IMR-90 (cell line): ENCODE results near the gene ASRGL1. TPM values are rescaled to one million over a fixed set of nuclear protein-coding genes. Genes with fewer than 3 reads are reported as not detected.

Source experiments
- ATAC-seq: fragments of 200-7000 bp; cut with Tn5 transposase; 2 replicates; pipeline ENCODE4 v1.9.1; 2020; ENCODE audit warnings: low read depth, mild to moderate bottlenecking, moderate library complexity
- BruUV-seq: library from RNA; stranded (reverse); fragments of 400-500 nt; replicated peaks from 2 replicates; lab custom pipeline; 2021; lab: Mats Ljungman, UMichigan
- CTCF ChIA-PET: fragments of 300-600 bp; formaldehyde crosslinking; extraction: SDS; loops from one replicate; lab custom pipeline; 2021; ENCODE audit warnings: antibody characterized with exemption; lab: Yijun Ruan, JAX
- POLR2A ChIA-PET: fragments of 300-600 bp; sonication (Branson Sonifier 250); formaldehyde crosslinking; loops from one replicate; lab custom pipeline; 2022; ENCODE audit warnings: antibody characterized with exemption; ENCODE audit not compliant: unreplicated experiment; lab: Charles Lee
- DNase-seq: peaks from one replicate; pipeline ENCODE4 v3.0.0; 2013
- H2AFZ ChIP-seq: replicated peaks from 2 replicates; pipeline ENCODE3; 2013; ENCODE audit warnings: low read length, mild to moderate bottlenecking; ENCODE audit not compliant: poor library complexity
- H2AK5ac ChIP-seq: 2 replicates; pipeline ENCODE4 v1.6.1; 2013; ENCODE audit warnings: low read depth, low read length, inconsistent platforms
- H2AK9ac ChIP-seq: replicated peaks from 2 replicates; pipeline ENCODE3; 2013; ENCODE audit warnings: mild to moderate bottlenecking, low read depth, low read length, moderate library complexity; ENCODE audit not compliant: poor library complexity
- H2BK120ac ChIP-seq: 2 replicates; pipeline ENCODE4 v1.6.1; 2013; ENCODE audit warnings: low read depth, low read length, inconsistent platforms
- H2BK15ac ChIP-seq: 3 replicates; pipeline ENCODE4 v1.6.1; 2013; ENCODE audit warnings: low read depth, low read length, inconsistent platforms
- H2BK20ac ChIP-seq: 2 replicates; pipeline ENCODE4 v1.6.1; 2013; ENCODE audit warnings: low read depth, mild to moderate bottlenecking, inconsistent platforms, low read length, moderate library complexity
- H2BK5ac ChIP-seq: 2 replicates; pipeline ENCODE4 v1.6.1; 2013; ENCODE audit warnings: mild to moderate bottlenecking, low read depth, low read length, inconsistent platforms; ENCODE audit not compliant: poor library complexity, severe bottlenecking
- H3K14ac ChIP-seq: replicated peaks from 2 replicates; pipeline ENCODE4 v1.6.1; 2013; ENCODE audit warnings: low read depth, low read length, inconsistent platforms
- H3K18ac ChIP-seq: 2 replicates; pipeline ENCODE4 v1.6.1; 2013; ENCODE audit warnings: low read depth, low read length, control low read depth
- H3K23ac ChIP-seq: 2 replicates; pipeline ENCODE4 v1.6.1; 2013; ENCODE audit warnings: low read depth, low read length, inconsistent platforms
- H3K27ac ChIP-seq: 2 replicates; pipeline ENCODE4 v1.5.1; 2013; ENCODE audit warnings: mild to moderate bottlenecking, control low read depth, low read length; ENCODE audit not compliant: insufficient read depth
- H3K27me3 ChIP-seq: 2 replicates; pipeline ENCODE4 v1.6.1; 2013; ENCODE audit warnings: low read length; ENCODE audit not compliant: control insufficient read depth, insufficient read depth
- H3K36me3 ChIP-seq: 2 replicates; pipeline ENCODE4 v1.6.1; 2013; ENCODE audit warnings: low read length, mixed read lengths; ENCODE audit not compliant: control insufficient read depth, insufficient read depth
- H3K4ac ChIP-seq: 2 replicates; pipeline ENCODE4 v1.6.1; 2013; ENCODE audit warnings: low read depth, low read length, inconsistent platforms
- H3K4me1 ChIP-seq: 2 replicates; pipeline ENCODE4 v1.6.1; 2013; ENCODE audit warnings: low read length, mixed read lengths; ENCODE audit not compliant: control insufficient read depth, insufficient read depth
- H3K4me2 ChIP-seq: 2 replicates; pipeline ENCODE4 v1.6.1; 2013; ENCODE audit warnings: low read depth, mild to moderate bottlenecking, control low read depth, low read length, moderate library complexity
- H3K4me3 ChIP-seq: 2 replicates; pipeline ENCODE4 v1.5.1; 2013; ENCODE audit warnings: low read depth, mild to moderate bottlenecking, control low read depth, low read length, moderate library complexity; ENCODE audit not compliant: insufficient read depth
- H3K56ac ChIP-seq: 2 replicates; pipeline ENCODE4 v1.6.1; 2013; ENCODE audit warnings: low read length, inconsistent platforms; ENCODE audit not compliant: insufficient read depth; ENCODE audit errors: extremely low read depth
- H3K79me1 ChIP-seq, 2 experiments: 2 replicates each; pipeline ENCODE4 v1.6.1; 2013; ENCODE audit warnings: low read length in 2 of 2, inconsistent platforms in 1 of 2, low read depth in 1 of 2
- H3K9ac ChIP-seq: 2 replicates; pipeline ENCODE4 v1.6.1; 2013; ENCODE audit warnings: low read depth, low read length, control low read depth
- H3K9me1 ChIP-seq: 2 replicates; pipeline ENCODE4 v1.6.1; 2013; ENCODE audit warnings: low read length, inconsistent platforms; ENCODE audit not compliant: insufficient read depth
- H3K9me3 ChIP-seq: 2 replicates; pipeline ENCODE4 v1.6.1; 2013; ENCODE audit warnings: low read length; ENCODE audit not compliant: control insufficient read depth, insufficient read depth
- H4K20me1 ChIP-seq: 2 replicates; pipeline ENCODE4 v1.6.1; 2013; ENCODE audit warnings: low read length, inconsistent platforms; ENCODE audit not compliant: insufficient read depth
- H4K5ac ChIP-seq: 2 replicates; pipeline ENCODE4 v1.6.1; 2013; ENCODE audit warnings: mild to moderate bottlenecking, low read depth, low read length, control low read depth
- H4K8ac ChIP-seq, 2 experiments: 2 replicates each; pipeline ENCODE4 v1.6.1; 2013; ENCODE audit warnings: low read depth in 2 of 2, low read length in 2 of 2, control low read depth in 1 of 2, inconsistent platforms in 1 of 2
- H4K91ac ChIP-seq: 2 replicates; pipeline ENCODE4 v1.6.1; 2013; ENCODE audit warnings: low read depth, low read length, inconsistent platforms; ENCODE audit not compliant: insufficient read depth
- BHLHE40 ChIP-seq: fragments of 150-350 bp; IDR thresholded peaks from 2 replicates; pipeline ENCODE4 v1.6.1; 2016; ENCODE audit warnings: mild to moderate bottlenecking, low read depth, low read length
- CEBPB ChIP-seq: IDR thresholded peaks from 2 replicates; pipeline ENCODE4 v1.6.1; 2012; ENCODE audit warnings: low read depth, low read length, improper control_type of control experiment
- CHD1 ChIP-seq: IDR thresholded peaks from 2 replicates; pipeline ENCODE4 v1.6.1; 2012; ENCODE audit warnings: low read depth, low read length, improper control_type of control experiment
- FOS ChIP-seq: fragments of 150-350 bp; IDR thresholded peaks from 2 replicates; pipeline ENCODE4 v1.6.1; 2016; ENCODE audit warnings: low read depth, low read length
- MAFK ChIP-seq: IDR thresholded peaks from 2 replicates; pipeline ENCODE4 v1.6.1; 2012; ENCODE audit warnings: low read depth, low read length, improper control_type of control experiment
- MAZ ChIP-seq: IDR thresholded peaks from 2 replicates; pipeline ENCODE4 v1.6.1; 2012; ENCODE audit warnings: low read depth, mild to moderate bottlenecking, low read length, improper control_type of control experiment, moderate library complexity, borderline replicate concordance
- MXI1 ChIP-seq: IDR thresholded peaks from 2 replicates; pipeline ENCODE4 v1.6.1; 2012; ENCODE audit warnings: low read depth, mild to moderate bottlenecking, low read length, moderate library complexity, borderline replicate concordance
- NFE2L2 ChIP-seq: fragments of 150-350 bp; IDR thresholded peaks from 2 replicates; pipeline ENCODE4 v1.6.1; 2016; ENCODE audit warnings: low read depth, mild to moderate bottlenecking, low read length
- POLR2A ChIP-seq: IDR thresholded peaks from 2 replicates; pipeline ENCODE4 v1.6.1; 2012; ENCODE audit warnings: mild to moderate bottlenecking, low read depth, low read length
- RAD21 ChIP-seq: IDR thresholded peaks from 2 replicates; pipeline ENCODE4 v1.6.1; 2012; ENCODE audit warnings: low read length, improper control_type of control experiment
- RFX5 ChIP-seq: IDR thresholded peaks from 2 replicates; pipeline ENCODE4 v1.8.0; 2012; ENCODE audit warnings: low read depth, mild to moderate bottlenecking, low read length, moderate library complexity
- WGBS, 2 experiments: methylation state at CpG; one replicate each; pipeline versions ENCODE4 v1.1.5 to v1.1.7; 2013; ENCODE audit warnings: missing lambda C conversion rate in 2 of 2; ENCODE audit not compliant: insufficient read length in 1 of 2; ENCODE audit errors: extremely low coverage in 2 of 2; 5-methylcytosine and 5-hydroxymethylcytosine counted together
- dilution Hi-C: fragments of 300-500 bp; cut with HindIII; formaldehyde crosslinking; loops from one replicate; pipeline ENCODE4 v1.14.3; 2018; ENCODE audit warnings: low sequenced_read_pairs; ENCODE audit not compliant: unreplicated experiment
- in situ Hi-C: fragments of 300-500 bp; cut with MboI; formaldehyde crosslinking; loops from 3 replicates; pipeline ENCODE4 v1.14.3; 2019; ENCODE audit warnings: low sequenced_read_pairs, inconsistent platforms, mixed read lengths
- intact Hi-C: fragments of 100-400 bp; cut with micrococcal nuclease; formaldehyde crosslinking; loops from 2 replicates; pipeline ENCODE4 v1.10.0; 2022
- polyA plus RNA-seq, 3 experiments: library from polyadenylated mRNA; depleted of rRNA; stranded (reverse); fragments of >200 nt; gene quantifications; 2 replicates each; pipeline ENCODE4 v1.2.3, GENCODE V29; 2012; ENCODE audit warnings: low replicate concordance in 1 of 3
- total RNA-seq: library from RNA; depleted of rRNA; stranded (reverse); fragments of >200 nt; gene quantifications from 2 replicates; pipeline ENCODE4 v1.2.3, GENCODE V29; 2012
- TF ChIP-seq, protein P1 (sequence below): fragments of 150-350 bp; IDR thresholded peaks from 2 replicates; pipeline ENCODE4 v1.6.1; 2016; ENCODE audit warnings: low read depth, mild to moderate bottlenecking, low read length, moderate library complexity, borderline replicate concordance
- TF ChIP-seq, protein P2 (sequence below): conservative IDR thresholded peaks from 2 replicates; pipeline ENCODE4 v1.5.1; 2012; ENCODE audit warnings: mild to moderate bottlenecking, low read depth, low read length, improper control_type of control experiment

ASRGL1 gene
- total and polyA plus RNA-seq, 2 of the 4 experiments (the other 2 are of a cell fraction) = 0.72 TPM; not detected in 1

DNA sequence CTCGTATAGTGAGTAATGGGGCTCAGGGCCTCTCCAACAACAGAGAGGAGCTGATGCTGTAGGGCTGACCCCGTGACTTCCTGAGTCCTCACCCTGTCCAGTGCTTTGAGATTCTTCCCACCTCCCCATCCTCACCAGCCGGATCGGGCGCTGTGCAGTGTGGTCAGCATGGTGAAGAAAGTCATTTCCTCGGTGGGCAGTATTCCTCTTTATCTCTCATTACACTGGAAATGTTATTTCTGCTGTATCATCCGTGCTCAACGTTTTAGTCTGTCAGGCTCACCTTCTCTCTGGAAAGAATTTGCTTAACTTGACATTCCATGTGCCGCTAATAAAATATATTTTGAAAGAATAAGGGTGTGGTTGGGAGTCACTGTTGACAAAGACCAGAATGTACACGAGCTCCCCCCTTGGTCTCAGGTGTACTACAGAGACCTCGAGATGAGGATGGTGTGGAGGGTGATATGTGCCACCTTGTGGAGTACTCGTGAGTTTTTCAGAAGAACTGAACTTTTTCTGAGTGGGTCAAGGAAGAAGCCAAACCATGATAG, 55.9 kb downstream of the ASRGL1 start:
- Histone ChIP-seq H3K56ac (no peak overlapping the region), H3K18ac (no peak overlapping the region), H3K4me1 (peaks cover 10% of the 10 kb centered on the region; the same call in 1 of the 2 replicates), H2AFZ (no peak overlapping the region), H3K9me1 (no peaks in the 10 kb centered on the region), H3K4me3 (no peak overlapping the region), H3K9ac (no peak overlapping the region), H3K36me3 (no peaks in the 10 kb centered on the region), H2BK5ac (no peak overlapping the region), H2BK120ac (no peak overlapping the region), H3K27ac (no peak overlapping the region), H2AK5ac (no peak overlapping the region; the same call in 1 of the 2 replicates), H2BK15ac (no peak overlapping the region), H3K79me1 (no peaks in the 10 kb centered on the region; a peak in 1 of 4 replicates), H4K5ac (no peak overlapping the region), H4K8ac (no peak overlapping the region), H2BK20ac (no peak overlapping the region), H4K20me1 (no peaks in the 10 kb centered on the region), H2AK9ac (no peak overlapping the region), H3K27me3 (peaks cover 10% of the 10 kb centered on the region), H3K23ac (no peak overlapping the region), H3K14ac (no peak overlapping the region), H4K91ac (no peak overlapping the region), H3K4ac (no peak overlapping the region), H3K9me3 (no peaks in the 10 kb centered on the region), H3K4me2 (no peak overlapping the region)
- ChIA-PET CTCF (interaction anchor here (1.1 to 1.4 kb wide), 3 partner anchors 32 to 167 kb away, joined by 3 to 5 read pairs (median 4); no protein-coding TSS in a partner anchor), POLR2A (no interaction called here)
- intact Hi-C loops = no loop called here
- BruUV-seq = no TSS peak
- WGBS, 2 experiments = 80% methylated on average over 1 of the region's 12 CpGs; no CpG with 5 or more reads in 1 of the 2 experiments
- DNase-seq = no peak
- TF ChIP-seq NFE2L2 (no peak), MXI1 (no peak), CEBPB (no peak), MAFK (no peak), POLR2A (no peak), RAD21 (no peak), BHLHE40 (no peak), FOS (no peak), MAZ (no peak), RFX5 (no peak), CHD1 (no peak)
- TF ChIP-seq, protein P1, sequence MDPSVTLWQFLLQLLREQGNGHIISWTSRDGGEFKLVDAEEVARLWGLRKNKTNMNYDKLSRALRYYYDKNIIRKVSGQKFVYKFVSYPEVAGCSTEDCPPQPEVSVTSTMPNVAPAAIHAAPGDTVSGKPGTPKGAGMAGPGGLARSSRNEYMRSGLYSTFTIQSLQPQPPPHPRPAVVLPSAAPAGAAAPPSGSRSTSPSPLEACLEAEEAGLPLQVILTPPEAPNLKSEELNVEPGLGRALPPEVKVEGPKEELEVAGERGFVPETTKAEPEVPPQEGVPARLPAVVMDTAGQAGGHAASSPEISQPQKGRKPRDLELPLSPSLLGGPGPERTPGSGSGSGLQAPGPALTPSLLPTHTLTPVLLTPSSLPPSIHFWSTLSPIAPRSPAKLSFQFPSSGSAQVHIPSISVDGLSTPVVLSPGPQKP = no peak
- TF ChIP-seq, protein P2, sequence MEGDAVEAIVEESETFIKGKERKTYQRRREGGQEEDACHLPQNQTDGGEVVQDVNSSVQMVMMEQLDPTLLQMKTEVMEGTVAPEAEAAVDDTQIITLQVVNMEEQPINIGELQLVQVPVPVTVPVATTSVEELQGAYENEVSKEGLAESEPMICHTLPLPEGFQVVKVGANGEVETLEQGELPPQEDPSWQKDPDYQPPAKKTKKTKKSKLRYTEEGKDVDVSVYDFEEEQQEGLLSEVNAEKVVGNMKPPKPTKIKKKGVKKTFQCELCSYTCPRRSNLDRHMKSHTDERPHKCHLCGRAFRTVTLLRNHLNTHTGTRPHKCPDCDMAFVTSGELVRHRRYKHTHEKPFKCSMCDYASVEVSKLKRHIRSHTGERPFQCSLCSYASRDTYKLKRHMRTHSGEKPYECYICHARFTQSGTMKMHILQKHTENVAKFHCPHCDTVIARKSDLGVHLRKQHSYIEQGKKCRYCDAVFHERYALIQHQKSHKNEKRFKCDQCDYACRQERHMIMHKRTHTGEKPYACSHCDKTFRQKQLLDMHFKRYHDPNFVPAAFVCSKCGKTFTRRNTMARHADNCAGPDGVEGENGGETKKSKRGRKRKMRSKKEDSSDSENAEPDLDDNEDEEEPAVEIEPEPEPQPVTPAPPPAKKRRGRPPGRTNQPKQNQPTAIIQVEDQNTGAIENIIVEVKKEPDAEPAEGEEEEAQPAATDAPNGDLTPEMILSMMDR = no peak
- in situ Hi-C loops = loop anchor here (10.0 to 25.0 kb wide), 2 partner anchors 302 to 469 kb away; no protein-coding TSS in a partner anchor
- no peak for ATAC-seq
- dilution Hi-C loops = no loop called here
